Erythroblast (primary cell): Measurements from ENCODE around the gene SLC26A8.

Experiments used
- GATA1 ChIP-seq: IDR thresholded peaks from 2 replicates; pipeline ENCODE4 v1.6.1; 2011; ENCODE audit warnings: low read depth, mild to moderate bottlenecking, control low read depth, low read length, moderate library complexity
- POLR2A ChIP-seq: IDR thresholded peaks from 2 replicates; pipeline ENCODE4 v1.6.1; 2011; ENCODE audit warnings: mild to moderate bottlenecking, low read length

DNA sequence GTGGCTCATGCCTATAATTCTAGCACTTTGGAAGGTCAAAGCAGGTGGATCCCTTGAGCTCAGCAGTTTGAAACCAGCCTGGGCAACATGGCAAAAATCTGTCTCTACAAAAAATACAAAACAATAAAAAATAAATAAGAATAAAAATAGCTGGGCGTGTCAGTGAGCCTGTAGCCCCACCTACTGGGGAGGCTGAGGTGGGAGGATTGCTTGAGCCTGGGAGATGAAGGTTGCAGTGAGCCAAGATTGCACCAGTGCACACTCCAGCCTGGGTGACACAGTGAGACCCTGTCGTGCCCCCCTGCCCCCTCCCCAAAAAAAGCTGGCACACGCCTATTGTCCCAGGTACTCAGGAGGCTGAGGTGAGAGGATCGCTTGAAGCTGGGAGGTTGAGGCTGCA lies 68.5 kb downstream of the SLC26A8 start:
- TF ChIP-seq POLR2A (no peak), GATA1 (no peak)
